ENCODE measurements around the gene SPEF1. TPM values are rescaled to one million over a fixed set of nuclear protein-coding genes. Genes with fewer than 3 reads are reported as not detected.

Gene SPEF1
- total and polyA plus RNA-seq, 8 donors, result 0.20 to 1.7 (median 0.53) TPM

DNA sequence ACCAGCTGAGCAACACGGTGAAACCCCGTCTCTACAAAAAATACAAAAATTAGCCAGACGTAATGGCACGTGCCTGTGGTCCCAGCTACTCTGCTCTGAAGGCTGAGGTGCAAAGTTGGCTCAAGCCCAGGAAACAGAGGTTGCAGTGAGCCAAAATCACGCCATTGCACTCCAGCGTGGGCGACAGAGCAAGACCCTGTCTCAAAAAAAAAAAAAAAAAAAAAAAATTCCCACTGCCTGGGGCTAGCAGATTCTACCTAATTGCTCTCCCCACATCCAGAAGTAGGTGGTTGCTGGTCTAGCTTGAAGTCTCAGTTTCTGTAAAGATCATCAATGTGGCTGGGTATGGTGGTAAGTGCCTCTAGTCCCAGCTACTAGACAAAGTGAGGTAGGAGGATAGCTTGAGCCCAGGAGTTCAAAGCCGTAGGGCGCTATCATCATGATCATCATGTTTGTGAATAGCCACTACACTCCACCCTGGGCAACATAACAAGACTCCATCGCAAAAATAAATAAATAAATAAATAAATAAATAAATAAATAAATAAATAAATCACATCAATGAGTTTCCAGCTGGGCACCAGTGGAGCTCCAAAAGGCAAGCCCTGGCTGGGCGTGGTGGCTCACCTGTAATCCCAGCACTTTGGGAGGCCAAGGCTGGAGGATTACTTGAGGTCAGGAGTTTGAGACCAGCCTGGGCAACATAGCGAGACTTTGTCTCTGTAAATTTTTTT is 32.8 kb upstream of the SPEF1 start:
- ATAC-seq, result no peak
- intact Hi-C loops (cut with DNase I), result no loop called here
- Histone ChIP-seq H3K4me3 (no peak overlapping the region), H3K36me3 (no peaks in the 10 kb centered on the region), H3K4me1 (peaks cover 28 to 51% (median 30%) of the 10 kb centered on the region in 3 donors), H3K27me3 (no peaks in the 10 kb centered on the region), H3K9me3 (no peaks in the 10 kb centered on the region), H3K27ac (peak overlapping the region; percentile 29 to 93 (median 59))
- TF ChIP-seq, protein P1, sequence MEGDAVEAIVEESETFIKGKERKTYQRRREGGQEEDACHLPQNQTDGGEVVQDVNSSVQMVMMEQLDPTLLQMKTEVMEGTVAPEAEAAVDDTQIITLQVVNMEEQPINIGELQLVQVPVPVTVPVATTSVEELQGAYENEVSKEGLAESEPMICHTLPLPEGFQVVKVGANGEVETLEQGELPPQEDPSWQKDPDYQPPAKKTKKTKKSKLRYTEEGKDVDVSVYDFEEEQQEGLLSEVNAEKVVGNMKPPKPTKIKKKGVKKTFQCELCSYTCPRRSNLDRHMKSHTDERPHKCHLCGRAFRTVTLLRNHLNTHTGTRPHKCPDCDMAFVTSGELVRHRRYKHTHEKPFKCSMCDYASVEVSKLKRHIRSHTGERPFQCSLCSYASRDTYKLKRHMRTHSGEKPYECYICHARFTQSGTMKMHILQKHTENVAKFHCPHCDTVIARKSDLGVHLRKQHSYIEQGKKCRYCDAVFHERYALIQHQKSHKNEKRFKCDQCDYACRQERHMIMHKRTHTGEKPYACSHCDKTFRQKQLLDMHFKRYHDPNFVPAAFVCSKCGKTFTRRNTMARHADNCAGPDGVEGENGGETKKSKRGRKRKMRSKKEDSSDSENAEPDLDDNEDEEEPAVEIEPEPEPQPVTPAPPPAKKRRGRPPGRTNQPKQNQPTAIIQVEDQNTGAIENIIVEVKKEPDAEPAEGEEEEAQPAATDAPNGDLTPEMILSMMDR (IDR thresholded peaks at IDR 0.05), result no peak
- DNase-seq, result no peak
- 58 to 60% methylated on average over 12 of the region's 12 CpGs for WGBS, 2 donors
- no peak for FAIRE-seq

DNA sequence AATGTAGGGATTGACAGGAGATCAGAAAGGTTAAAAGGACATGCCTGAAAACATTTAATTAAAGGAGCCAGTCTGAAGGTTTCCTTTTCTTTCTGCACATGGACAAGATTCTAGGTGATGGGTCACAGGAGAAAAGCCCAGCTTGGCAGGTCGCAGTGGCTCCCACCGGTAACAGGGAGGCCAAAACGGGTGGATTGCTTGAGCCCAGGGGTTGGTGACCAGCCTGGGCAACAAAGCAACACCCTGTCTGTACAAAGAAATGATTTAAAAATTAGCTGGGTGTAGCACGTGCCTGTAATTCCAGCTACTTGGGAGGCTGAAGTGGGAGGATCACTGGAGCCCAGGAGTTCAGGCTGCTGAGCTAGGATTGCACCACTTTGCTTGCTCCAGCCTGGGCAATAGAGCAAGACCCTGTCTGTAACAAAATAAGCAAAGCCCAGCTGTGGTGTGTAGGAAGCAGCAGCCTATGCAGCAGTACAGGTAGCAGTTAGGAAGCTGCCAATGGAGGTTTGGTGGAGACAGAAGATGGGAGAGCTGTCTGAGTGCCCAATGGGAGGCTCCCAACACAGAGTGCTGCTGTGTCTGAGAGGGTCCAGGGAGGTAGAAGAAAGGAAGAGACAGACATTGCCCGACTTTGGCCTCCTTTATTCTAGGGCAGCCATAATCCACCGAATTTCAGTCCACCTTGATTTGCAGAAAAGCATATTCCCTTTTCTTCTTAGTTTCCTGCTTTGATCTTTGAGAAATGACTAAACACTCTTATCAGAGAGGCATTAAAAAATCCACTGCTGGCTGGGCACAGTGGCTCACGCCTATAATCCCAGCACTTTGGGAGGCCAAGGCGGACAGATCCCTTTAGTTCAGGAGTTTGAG is 32.0 kb upstream of the SPEF1 start:
- H3K4me3 ChIP-seq, result no peak overlapping the region
- peaks cover 28 to 50% (median 33%) of the 10 kb centered on the region in 3 donors for H3K4me1 ChIP-seq
- ATAC-seq (no peak), FAIRE-seq (no peak), DNase-seq (no peak)
- TF ChIP-seq, protein P1 (IDR thresholded peaks at IDR 0.05), result no peak
- 50 to 52% methylated on average over 8 of the region's 8 CpGs for WGBS, 2 donors
- peak overlapping the region; percentile 29 to 93 (median 82) for H3K27ac ChIP-seq
- no peaks in the 10 kb centered on the region for H3K27me3 ChIP-seq
- intact Hi-C loops (cut with DNase I), result no loop called here
- no peaks in the 10 kb centered on the region for H3K36me3 ChIP-seq
- H3K9me3 ChIP-seq, result no peaks in the 10 kb centered on the region

DNA sequence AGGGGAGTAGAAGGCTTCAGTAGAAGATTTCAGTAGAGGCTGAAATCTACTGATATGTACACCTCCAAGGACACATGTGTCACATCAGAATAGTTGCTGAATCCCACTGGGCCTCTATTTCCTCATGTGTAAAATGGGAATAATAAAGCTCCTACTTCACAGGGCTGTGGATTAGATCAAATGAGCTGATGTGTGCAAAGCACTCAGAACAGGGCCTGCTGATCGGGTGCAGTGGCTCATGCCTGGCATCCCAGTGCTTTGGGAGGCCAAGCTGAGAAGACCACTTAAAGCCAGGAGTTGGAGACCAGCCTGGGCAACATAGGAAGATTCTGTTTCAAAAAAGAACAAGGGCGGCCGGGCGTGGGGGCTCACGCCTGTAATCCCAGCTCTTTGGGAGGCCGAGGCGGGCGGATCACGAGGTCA is 31.0 kb upstream of the SPEF1 start:
- 89 to 93% methylated on average over 5 to 9 of the region's 9 CpGs for WGBS, 2 donors
- peaks cover 35 to 53% (median 38%) of the 10 kb centered on the region in 3 donors for H3K4me1 ChIP-seq

GRCh38 chr20:3811467-3812258 is 30.4 kb upstream of the SPEF1 start:
- DNase-seq (peak; percentile 98 to 100 (median 99)), ATAC-seq (peak; percentile 83 to 91 (median 88)), FAIRE-seq (peak; percentile 76)
- intact Hi-C loops (cut with DNase I), result no loop called here
- Histone ChIP-seq H3K4me3 (peak overlapping the region in 2 of 4 donors; percentile 29 to 31), H3K36me3 (no peaks in the 10 kb centered on the region), H3K9me3 (no peaks in the 10 kb centered on the region), H3K27me3 (no peaks in the 10 kb centered on the region), H3K27ac (peak overlapping the region; percentile 74 to 93 (median 84)), H3K4me1 (peaks cover 40 to 59% (median 44%) of the 10 kb centered on the region in 3 donors)
- WGBS, 2 donors, result 4% methylated on average over 20 of the region's 20 CpGs
- TF ChIP-seq, protein P1 (IDR thresholded peaks at IDR 0.05), result no peak

More for the DNA sequence above, 31.0 kb upstream of the SPEF1 start:
- Histone ChIP-seq H3K27ac (peak overlapping the region; percentile 74 to 93 (median 84)), H3K36me3 (no peaks in the 10 kb centered on the region), H3K27me3 (no peaks in the 10 kb centered on the region), H3K4me3 (no peak overlapping the region), H3K9me3 (no peaks in the 10 kb centered on the region)
- intact Hi-C loops (cut with DNase I), result no loop called here
- ATAC-seq (no peak), DNase-seq (no peak), FAIRE-seq (no peak)
- TF ChIP-seq, protein P1 (IDR thresholded peaks at IDR 0.05), result no peak
